ENCODE results near the gene MAP3K5. TPM values are rescaled to one million over a fixed set of nuclear protein-coding genes. Genes with fewer than 3 reads are reported as not detected.

Gene MAP3K5
- total and polyA plus RNA-seq, 9 of the 15 experiments (the other 6 are each of a cell fraction or from before 2014, with no cell fraction given) = 2.2 to 13.0 (median 9.9) TPM

- no peaks in the 10 kb centered on the region for H3K27me3 ChIP-seq (ENCODE audit: control insufficient read depth in 2 of 2, insufficient read depth in 2 of 2, low read length in 2 of 2)
- POLR2A ChIA-PET = no interaction called here
Observed at GRCh38 chr6:136618086-136618485, 174.2 kb downstream of the MAP3K5 start.

More at GRCh38 chr6:136618086-136618485, 174.2 kb downstream of the MAP3K5 start:
- peaks cover 17% of the 10 kb centered on the region for H3K36me3 ChIP-seq (ENCODE audit: control insufficient read depth, insufficient read depth, low read length)
- H3K9me1 ChIP-seq (ENCODE audit: control insufficient read depth, insufficient read depth, low read length) = peaks cover 3% of the 10 kb centered on the region
- H3K9me3 ChIP-seq (replicated peaks; ENCODE audit: control insufficient read depth, insufficient read depth, low read depth, low read length) = no peaks in the 10 kb centered on the region
- ATAC-seq (no peak), FAIRE-seq (no peak), DNase-seq (ENCODE audit: extremely low read depth in 1 of 4, low spot score in 3 of 4) (no peak)
- CTCF ChIA-PET (ENCODE audit: low intra/inter-chr PET ratio) = no interaction called here
- intact Hi-C loops (cut with micrococcal nuclease) = no loop called here
- no peak overlapping the region for H3K4me3 ChIP-seq
- BruUV-seq (replicated peaks) = no TSS peak
- no peak overlapping the region for H2AFZ ChIP-seq (ENCODE audit: low read depth, low read length)
- no peaks in the 10 kb centered on the region for H3K79me2 ChIP-seq (ENCODE audit: control insufficient read depth, insufficient read depth, low read length)
- H3K4me1 ChIP-seq (replicated peaks in 1 of 2; ENCODE audit: control insufficient read depth in 2 of 2, insufficient read depth in 2 of 2, low read length in 2 of 2) = peaks cover 0 to 4% of the 10 kb centered on the region in 2 experiments; a peak in 1 of 5 replicates
- TF ChIP-seq PBX2 (CRISPR knock-in tag; IDR thresholded peaks at IDR 0.05; ENCODE audit: low read depth) = no peak
- no peak for TF ChIP-seq PBX2 (tag; conservative IDR thresholded peaks at IDR 0.05; ENCODE audit: low read depth)
- TF ChIP-seq KLF13 (tag; IDR thresholded peaks at IDR 0.05; ENCODE audit: borderline replicate concordance, low read depth) = no peak
- TF ChIP-seq DACH1 (IDR thresholded peaks at IDR 0.05; ENCODE audit: partially characterized antibody) = no peak
- no peak for TF ChIP-seq ZNF511 (CRISPR knock-in tag; IDR thresholded peaks at IDR 0.05)
- no peak for TF ChIP-seq ZBTB49 (CRISPR knock-in tag; IDR thresholded peaks at IDR 0.05; ENCODE audit: borderline replicate concordance)
- TF ChIP-seq TAF1 (IDR thresholded peaks at IDR 0.05; ENCODE audit: control insufficient read depth, extremely low read depth, insufficient read depth, low read length, severe bottlenecking) = no peak
- TF ChIP-seq ATF6 (CRISPR knock-in tag; IDR thresholded peaks at IDR 0.05) = no peak
- no peak for TF ChIP-seq FOXA3 (CRISPR knock-in tag; conservative IDR thresholded peaks at IDR 0.05 in 1 of 2, IDR thresholded peaks at IDR 0.05 in 1 of 2)
- TF ChIP-seq NEUROD1 (IDR thresholded peaks at IDR 0.05; ENCODE audit: borderline replicate concordance, low read depth, low read length, partially characterized antibody) = no peak
- TF ChIP-seq ZNF282 (CRISPR knock-in tag; IDR thresholded peaks at IDR 0.05) = no peak
- TF ChIP-seq ARHGAP35 (IDR thresholded peaks at IDR 0.05; ENCODE audit: partially characterized antibody) = no peak
- H3K27ac ChIP-seq (ENCODE audit: extremely low read depth, low read depth, low read length) = no peak overlapping the region
- no peaks in the 10 kb centered on the region; the same call in 1 of the 2 replicates for H4K20me1 ChIP-seq (replicated peaks; ENCODE audit: control insufficient read depth, insufficient read depth, low read length)
- no peak overlapping the region for H3K9ac ChIP-seq (ENCODE audit: insufficient read depth in 1 of 2, low read depth in 2 of 2, low read length in 2 of 2)
- no peak overlapping the region for H3K4me2 ChIP-seq (ENCODE audit: insufficient read depth, low read length)
- WGBS (ENCODE audit: insufficient coverage, low coverage, missing lambda C conversion rate) = 27% methylated on average over 2 of the region's 2 CpGs
- in situ Hi-C loops (cut with MboI) = no loop called here
